Measurements from ENCODE around the gene LMBRD1.
"Not testable (repeated sequence)": the region's sequence is repeated elsewhere in the genome, so short reads cannot be mapped to it uniquely, and the experiment has no call there.

LMBRD1 gene

DNA sequence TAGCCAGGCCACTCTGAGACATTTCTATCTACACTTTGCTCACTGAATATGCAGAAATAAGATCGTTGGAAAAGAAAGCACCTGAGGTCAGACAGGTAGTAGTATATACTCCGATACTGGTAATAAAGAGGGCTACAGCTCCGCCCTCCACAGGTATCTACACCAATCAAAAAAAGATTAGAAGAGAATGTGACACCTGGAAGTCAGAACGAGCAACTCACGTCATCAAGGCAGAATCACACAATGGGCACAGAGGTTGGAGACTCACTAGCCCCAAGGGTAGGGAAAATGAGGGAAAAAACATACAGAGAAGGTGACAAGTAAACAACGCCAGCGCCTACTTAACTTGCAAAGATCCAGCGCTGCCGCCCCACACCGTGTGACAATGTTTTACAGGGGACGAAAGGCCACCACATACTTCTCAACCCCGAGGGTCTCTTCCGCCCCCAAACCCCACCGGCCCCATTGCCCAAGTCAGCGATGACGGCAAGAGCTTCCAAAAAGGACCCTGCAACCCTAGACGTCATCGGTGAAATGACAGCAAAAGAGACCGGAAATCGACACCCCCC is 653 bp downstream of the LMBRD1 start:
- DNase-seq = no peak

DNA sequence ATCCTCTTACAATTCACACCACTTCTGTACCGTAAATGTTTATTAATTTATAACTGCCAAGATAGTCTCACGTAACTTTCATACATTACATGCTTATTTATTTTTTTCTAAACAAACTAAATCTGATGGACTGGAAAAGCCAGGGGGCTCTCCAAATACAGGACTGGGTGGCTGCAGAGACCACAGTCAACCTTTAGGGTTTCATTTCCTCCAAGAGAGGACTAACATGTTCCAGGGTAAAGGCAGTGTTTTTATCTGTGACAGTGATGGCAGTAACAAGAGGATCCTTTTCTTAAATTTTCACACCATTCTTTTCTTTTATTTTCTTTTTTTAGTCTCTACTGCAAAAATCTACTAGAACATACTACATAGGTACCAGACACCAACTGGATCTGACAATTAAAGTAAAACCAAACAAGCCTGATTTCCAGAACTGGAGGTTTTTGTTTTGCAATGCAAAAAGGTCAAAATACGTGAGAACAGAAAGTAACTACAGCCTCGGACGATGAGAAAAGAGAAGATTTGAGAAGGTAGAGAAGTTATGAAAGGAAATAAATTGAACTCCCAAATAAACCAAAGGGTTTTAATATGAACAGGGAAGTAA is 1.2 kb downstream of the LMBRD1 start:
- no peak for DNase-seq

DNA sequence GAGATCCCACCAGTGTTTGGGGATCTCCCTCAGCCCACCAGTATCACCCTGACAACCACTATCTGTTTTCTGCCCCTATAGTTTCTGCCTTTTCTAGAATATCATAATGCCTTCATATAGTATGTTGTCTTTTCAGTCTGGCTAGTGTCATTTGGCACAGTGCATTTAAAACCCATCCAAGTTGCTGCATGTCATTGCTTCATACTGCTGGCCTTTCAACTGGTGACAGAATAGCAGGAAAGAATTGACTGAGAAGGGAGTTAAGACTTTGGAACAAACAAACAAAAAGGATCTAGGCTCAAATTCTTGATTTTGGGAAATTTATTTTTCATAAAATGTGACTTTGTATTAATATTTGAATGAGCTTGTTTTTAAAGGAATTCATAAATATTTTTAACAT is 4.5 kb downstream of the LMBRD1 start:
- no peak for DNase-seq

DNA sequence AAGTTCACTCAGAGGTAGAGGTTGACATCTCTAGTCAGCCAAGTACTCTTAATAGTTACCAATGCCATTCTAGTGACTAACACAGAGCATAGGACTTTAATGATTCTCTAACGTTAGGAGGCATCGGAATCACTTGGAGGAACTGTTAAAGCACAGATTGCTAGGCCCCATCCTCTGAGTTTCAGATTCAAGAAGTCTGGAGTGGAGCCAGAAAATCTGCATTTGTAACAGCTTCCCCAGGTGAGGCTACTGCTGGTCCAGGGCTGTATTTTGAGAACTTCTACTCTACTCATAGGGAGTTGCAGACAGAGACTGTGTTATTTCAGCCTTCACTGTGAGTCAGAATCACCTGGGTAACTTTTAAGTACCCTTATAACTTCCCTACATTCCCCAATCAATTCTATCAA is 5.7 kb downstream of the LMBRD1 start:
- no peak for DNase-seq

DNA sequence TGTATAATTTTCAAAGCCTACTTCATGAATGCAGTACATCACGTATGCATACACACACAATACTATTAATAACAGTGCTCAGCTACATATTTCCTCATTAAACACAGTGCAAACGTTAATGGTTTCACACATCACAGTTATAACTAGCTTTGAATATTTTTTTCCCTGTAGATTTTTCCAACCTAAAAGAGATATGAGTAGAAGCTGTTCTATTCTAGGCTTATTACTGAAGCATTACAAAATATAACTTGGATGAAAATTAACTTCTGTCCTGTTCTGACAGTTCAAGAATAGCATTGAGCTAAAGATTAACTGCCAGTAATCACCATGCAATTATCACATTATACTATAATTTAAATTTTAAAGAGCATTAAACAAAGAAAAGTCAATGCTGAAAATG is 6.2 kb downstream of the LMBRD1 start:
- no peak for DNase-seq

DNA sequence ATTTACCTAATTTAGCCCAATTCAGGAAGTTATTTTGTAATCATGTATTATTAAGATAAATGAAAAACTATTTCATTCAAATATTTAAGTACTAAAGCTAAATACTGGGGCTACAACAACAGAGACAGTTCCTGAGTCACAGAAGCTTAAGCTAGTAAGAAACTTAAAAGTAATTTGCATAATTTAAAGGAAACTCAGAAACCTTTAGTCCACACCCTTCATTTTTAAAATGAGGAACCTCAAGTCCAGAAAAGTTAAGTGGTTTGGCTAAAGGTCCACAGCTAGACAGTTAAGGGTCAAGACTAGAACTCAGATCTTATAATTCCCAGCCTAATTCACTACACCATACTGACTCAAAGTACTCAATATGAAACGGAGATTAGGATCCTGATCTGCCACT is 7.2 kb downstream of the LMBRD1 start:
- no peak for DNase-seq

DNA sequence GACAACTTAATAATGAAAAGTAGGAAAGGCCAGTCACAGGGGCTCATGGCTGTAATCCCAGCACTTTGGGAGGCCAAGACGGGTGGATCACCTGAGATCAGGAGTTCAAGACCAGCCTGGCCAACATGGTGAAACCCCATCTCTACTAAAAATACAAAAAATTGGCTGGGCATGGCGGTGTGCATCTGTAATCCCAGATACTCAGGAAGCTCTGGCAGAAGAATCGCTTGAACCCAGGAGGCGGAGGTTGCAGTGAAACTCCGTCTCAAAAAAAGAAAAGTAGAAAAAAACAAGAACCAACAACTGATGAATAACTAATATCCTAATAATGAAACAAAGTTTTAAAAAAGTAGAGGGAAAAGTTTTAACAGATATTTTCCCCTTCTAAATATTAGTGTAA is 9.4 kb downstream of the LMBRD1 start:
- not testable (repeated sequence) for DNase-seq

DNA sequence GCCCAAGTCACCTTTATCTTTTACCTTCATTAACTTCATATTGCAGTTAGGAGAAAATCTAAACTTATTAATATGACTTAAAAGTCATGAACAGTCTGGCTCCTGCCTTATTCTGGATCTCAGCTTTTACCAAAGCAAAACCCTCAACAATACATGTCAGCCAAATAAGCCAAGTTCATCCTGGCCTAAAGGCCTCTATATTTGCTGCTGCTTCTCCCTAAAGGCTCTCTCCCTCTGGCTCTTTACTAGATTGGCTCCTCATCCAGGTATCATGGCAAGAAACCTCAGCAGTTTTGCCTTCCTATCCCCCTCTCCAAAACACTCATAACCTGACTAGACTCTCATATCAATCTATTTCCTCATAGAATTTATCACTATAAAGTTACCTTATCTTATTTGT is 11.1 kb downstream of the LMBRD1 start:
- no peak for DNase-seq

DNA sequence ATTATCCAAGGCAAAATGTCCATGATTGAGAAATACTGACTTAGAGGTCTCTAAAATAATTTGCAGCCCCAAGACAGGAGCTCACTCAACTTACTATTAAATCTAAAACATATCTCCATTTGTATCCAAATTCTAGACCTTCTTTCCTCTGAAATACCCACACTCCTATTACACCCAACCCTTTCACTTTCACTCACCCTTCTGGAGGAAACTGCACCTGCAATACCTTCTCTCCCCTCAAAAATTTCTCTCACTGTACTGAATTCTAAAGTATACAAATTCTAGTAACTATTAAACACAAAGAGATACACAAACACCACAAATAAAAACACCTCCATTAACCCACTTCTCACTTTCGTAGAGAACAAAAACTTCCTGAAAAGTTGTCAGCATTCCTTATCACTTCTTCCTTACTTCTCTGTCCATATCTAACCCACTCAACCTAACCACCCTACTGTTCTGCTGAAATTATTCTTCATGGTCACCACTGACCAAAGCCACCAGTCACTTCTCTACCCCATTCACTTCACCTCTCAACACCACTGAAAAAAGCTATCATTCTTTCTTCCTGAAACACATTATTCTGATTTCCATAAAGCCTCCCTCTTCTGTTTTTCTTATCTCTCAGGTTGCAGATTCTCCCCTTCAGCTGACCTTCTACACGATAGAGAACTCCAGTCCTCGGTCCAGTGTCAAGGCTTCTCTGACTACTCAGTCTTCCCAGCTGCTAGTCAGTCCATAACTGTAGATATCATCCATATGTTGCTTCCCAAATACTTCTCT is 12.0 kb downstream of the LMBRD1 start:
- DNase-seq = no peak

DNA sequence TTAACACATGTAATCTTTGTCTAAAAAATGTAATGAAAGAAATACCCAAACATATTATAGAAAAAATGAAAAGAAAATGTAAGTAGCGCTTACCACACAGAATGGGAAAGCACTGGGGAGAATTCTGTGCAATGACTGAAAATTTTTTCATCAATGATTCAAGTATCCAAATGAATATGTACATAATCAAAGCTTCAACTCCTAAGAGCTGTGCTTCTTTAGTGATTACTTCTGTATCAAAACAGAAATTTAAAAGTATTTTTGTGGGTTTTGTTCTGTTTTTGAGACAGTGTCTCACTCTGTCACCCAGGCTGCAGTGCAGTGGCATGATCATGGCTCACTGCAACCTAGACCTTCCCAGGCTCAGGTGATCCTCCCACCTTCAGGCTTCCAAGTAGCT is 13.7 kb downstream of the LMBRD1 start:
- no peak for DNase-seq

DNA sequence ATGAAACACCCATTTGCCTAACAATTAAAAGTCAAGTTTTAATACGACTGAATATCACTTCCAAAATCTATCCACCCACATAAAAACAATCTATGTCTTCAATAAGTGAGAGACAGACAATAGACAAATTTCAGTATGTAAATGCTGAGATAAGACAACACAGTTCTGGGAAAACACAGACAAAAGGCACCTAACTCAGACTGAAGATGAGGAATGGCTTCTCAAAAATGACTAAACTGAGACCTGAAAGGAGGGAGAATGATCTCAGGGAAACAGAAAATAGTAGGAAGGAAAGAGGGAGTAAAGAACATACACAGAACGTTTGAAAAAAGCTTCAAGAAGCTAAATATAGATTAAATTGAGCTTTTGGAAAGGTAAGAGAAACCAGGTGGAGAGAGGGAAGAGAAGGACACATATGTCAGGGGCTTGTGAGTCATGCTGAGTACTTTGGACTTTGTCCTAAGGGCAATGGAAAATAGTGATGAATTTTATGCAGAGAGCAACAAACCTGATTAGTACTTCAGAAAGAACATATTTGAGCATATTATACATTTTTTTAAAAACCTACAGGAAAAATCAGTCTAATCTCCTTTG is 16.1 kb downstream of the LMBRD1 start:
- no peak for DNase-seq

DNA sequence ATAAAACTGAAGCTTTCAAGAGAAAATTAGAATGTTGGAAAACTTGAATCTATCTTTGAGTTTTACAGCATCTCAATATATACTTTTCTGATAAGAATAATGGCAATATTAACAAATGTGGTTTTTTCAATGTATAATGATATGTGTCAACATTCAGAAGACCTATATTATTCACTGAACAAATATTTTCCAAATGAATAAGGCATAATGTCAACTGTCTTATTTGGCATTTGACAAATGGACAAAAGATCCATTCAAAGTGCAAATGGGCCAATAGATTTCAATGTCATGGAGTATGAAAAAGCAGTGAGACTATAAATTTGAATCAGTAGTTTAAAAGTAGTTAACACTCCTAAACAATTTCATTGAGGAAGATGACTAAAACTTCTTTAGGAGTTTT is 20.9 kb downstream of the LMBRD1 start:
- no peak for DNase-seq

DNA sequence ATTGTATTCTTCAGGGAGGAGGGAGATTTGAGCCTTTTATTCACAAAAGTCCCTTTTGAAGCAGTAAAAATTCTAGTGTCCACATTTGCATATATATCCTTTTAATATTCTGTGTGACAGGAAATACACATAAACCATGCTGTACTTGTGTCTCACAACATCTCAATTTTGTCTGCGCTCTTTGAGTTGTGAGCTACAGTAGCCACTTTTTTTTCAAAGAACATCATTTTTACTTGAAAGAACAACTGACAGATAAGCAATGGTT is 21.3 kb downstream of the LMBRD1 start:
- DNase-seq = no peak

DNA sequence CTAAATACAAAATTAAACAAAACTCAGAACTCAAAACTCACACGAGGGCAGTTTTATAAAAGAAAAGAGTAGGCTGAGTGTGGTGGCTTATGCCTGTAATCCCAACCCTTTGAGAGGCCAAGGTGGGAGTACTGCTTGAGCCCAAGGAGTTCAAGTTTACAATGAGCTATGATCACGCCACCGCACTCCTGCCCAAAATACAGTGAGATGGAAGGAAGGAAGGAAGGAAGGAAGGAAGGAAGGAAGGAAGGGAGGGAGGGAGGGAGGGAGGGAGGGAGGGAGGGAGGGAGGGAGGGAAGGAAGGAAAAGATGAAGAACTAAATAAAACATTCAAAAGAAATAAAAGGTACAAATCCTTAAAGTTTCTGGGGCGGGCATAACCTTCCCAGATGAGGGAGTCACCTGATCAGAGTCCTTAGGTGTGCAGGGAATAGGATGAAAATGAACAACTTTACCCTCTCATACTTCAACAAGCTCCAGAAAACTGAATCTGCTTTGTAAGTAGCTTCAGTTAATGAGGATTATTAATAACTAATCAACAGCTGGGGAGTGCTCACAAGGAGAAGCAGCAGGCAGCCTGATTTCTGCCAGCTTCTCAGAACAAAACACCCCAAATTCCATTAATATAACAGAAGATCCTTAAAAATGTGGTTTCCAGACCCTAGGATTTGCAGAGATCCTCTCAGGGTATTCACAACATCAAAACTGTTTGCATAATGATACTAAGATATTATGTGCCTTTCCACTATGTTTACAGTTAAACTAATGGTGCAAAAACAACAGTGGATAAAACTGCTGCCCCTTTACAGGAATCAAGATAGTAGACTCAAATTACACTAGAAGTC is 21.8 kb downstream of the LMBRD1 start:
- DNase-seq = no peak

DNA sequence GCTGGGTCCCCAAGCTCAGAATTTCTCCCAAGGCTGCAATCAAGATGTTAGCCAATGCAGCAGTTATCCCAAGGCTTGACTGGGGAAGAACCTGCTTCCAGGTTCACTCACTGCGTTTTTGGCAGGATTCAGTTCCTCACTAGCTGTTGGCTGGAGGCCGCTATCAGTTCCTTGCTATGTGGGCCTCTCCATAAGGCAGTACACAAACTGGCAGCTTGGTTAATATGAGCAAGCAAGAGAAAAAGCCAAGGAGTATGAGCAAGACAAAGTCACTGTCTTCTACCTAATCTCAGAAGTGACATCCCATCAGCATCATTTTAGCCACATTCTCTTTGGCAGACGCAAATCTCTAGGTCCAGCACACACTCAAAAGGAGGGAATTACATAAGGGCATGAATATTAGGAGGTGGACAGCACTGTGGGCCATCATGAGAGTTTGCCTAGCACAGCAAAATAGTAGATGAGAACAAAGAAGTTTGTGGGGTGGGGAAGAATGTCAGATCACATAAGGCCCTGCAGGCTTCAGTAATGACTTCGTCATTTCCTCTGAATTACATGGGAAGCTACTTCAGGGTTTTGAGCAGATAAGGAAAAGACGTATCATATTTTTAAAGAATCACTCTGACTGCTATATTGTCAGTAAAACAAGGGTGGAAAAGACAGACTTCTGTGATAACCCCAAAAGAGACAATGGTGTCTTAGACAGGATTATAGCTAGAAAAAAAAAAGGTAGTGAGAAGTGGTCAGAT is 25.5 kb downstream of the LMBRD1 start:
- DNase-seq = no peak

DNA sequence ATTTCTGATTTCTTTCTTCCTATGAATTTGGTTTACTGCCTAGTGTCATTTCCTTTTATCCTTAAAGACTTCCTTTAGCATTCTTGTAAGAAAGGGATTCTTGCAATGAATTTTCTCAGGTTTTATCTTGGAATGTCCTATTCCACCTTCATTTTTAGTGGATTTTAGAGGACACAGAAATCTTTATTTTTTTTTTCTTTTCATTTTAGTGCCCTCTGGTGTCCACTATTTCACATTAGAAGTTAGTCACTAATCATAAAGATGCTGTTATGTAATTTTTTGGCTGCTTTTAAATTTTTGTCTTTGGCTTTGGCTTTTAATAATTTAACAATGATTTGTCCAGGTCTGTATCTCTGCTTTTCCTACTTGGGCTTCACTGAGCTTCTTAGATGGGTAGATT is 28.1 kb downstream of the LMBRD1 start:
- no peak for DNase-seq

DNA sequence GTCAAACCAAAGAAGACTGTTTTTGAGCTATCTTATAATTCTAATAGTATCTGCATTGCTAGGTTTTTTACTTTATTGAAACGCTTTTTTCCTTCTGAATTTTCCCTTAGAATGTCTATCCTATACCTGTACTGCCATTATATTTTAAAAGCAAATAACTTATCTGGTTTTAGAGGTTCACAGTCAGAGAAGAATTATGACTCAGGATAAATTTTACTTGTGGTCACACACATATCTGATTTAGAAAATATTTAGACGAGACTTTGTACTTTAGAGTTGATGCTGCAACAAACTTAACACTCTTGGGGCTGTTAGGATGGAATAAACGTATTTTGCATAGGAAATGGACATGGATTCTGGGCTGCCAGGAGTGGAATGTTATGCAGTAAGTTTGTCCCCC is 33.0 kb downstream of the LMBRD1 start:
- DNase-seq = no peak

DNA sequence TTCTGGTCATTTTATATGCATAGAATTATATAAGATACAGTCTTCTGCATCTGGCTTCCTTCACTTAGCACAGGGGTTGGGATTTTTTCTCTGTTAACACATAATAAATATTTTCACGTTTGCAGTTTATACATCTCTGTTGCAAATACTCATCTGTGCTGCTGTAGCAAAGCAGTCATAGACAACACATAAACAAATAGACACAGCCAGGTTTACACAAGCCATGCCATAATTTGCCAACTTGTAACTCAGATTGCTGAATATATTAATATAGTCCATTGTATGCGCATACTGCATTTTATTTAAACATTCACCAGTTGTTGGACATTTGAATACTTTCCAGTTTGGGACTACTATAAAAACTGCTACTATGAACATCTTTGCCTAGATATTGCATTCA is 35.0 kb downstream of the LMBRD1 start:
- DNase-seq = no peak

DNA sequence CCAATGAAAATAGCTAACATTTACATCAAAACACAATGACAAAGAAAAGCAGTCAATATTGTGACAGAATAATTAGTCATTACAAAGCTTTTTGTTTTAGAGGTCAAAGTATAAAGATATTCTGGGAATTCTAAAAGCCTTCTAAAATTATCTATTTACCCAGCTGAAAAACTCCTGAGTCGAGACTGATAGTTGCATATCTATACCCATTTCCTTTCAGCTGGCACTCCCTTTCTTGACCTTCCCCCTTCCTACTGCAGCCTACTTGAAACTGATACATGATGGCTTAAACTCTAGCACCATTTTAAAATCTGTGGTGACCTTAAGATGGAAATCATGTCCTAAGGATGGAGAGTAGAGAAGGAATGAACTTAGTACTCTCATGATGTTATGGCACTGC is 38.6 kb downstream of the LMBRD1 start:
- DNase-seq = no peak

DNA sequence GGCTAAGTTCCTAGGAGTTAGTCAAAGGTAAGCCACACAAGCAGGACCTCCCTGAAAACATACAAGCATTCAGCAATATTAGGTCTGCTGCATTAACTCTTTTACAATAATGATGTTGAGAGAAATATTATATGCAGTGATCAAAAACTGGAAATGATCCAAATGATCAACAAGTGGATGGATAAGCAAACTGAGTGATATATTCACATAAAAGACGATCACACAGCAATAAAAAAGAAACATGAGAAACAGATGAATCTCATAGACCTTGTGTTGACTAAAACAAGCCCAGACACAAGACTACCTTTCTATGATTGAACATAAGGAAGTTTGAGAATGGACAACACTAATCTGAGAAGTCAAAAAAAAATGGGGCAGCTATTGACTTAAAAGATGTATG is 39.9 kb downstream of the LMBRD1 start:
- DNase-seq = no peak

DNA sequence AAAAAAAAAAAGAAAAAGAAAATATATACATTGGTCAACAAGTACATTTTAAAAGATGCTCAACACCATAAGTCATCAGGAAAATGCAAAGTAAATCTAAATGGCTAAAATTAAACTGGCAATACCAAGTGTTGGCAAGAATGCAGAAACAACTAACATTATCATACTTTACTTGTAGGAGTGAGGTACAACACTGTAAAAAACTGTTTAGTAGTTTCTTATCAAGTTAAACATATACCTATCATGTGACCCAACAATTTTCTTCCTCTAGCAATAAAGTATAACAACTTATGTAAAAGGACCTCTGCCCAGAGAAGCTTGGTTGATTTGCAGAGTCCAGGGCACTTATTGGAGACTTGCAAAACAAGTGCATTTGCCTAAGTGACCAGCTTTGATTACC is 40.4 kb downstream of the LMBRD1 start:
- DNase-seq = no peak

DNA sequence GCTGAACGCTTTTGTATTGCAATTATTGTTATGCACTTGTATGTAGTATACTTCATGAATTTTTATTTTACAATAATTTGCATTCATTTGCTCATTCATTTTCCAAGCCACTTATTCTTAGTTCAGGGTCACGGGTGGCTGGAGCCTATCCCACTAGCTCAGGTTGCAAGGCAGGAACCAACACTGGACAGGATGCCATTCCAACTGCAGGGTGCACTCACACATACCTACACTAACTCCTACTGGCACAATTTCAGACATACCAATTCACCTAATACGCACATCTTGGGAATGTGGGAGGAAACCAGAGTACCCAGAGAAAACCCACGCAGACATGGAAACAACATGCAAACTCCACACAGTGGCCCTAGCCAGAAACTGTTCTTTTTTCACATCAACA is 61.8 kb downstream of the LMBRD1 start:
- no peak for DNase-seq

DNA sequence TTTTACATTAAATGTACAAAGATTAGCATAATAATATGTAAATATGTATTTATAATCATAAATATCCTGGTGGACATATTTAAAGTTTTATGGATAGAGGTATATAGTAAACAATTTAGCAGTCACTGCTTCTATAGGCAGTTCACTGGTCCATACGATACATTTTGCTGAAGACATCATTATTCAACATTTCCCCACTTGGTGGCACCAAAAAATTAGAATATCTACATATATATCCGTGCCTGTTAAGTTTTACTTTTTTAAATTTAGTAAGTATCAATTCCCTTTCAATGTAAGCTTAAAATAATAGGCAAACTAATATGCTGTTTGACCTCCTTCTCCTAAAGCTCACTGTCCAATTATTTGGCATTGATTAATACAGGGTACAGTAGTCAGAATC is 64.2 kb downstream of the LMBRD1 start:
- DNase-seq = no peak
